ENCODE measurements around the gene EXT2.

The EXT2 gene

GRCh38 chr11:44264438-44264749 lies 168.9 kb downstream of the EXT2 start:
- Histone ChIP-seq H3K27me3 (ENCODE audit: insufficient read depth, low read depth, severe bottlenecking) (no peaks in the 10 kb centered on the region), H3K27ac (no peak overlapping the region), H3K4me3 (ENCODE audit: low read depth, low read length) (no peak overlapping the region), H3K9me3 (ENCODE audit: severe bottlenecking) (no peaks in the 10 kb centered on the region), H3K36me3 (no peaks in the 10 kb centered on the region)
- no peak for DNase-seq
- TF ChIP-seq, protein P1, sequence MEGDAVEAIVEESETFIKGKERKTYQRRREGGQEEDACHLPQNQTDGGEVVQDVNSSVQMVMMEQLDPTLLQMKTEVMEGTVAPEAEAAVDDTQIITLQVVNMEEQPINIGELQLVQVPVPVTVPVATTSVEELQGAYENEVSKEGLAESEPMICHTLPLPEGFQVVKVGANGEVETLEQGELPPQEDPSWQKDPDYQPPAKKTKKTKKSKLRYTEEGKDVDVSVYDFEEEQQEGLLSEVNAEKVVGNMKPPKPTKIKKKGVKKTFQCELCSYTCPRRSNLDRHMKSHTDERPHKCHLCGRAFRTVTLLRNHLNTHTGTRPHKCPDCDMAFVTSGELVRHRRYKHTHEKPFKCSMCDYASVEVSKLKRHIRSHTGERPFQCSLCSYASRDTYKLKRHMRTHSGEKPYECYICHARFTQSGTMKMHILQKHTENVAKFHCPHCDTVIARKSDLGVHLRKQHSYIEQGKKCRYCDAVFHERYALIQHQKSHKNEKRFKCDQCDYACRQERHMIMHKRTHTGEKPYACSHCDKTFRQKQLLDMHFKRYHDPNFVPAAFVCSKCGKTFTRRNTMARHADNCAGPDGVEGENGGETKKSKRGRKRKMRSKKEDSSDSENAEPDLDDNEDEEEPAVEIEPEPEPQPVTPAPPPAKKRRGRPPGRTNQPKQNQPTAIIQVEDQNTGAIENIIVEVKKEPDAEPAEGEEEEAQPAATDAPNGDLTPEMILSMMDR (IDR thresholded peaks at IDR 0.05; ENCODE audit: low read depth, low read length), result no peak

- Histone ChIP-seq H3K4me3 (ENCODE audit: low read depth, low read length) (no peak overlapping the region), H3K36me3 (no peaks in the 10 kb centered on the region), H3K27ac (no peak overlapping the region), H3K9me3 (ENCODE audit: severe bottlenecking) (no peaks in the 10 kb centered on the region), H3K27me3 (ENCODE audit: insufficient read depth, low read depth, severe bottlenecking) (no peaks in the 10 kb centered on the region)
- TF ChIP-seq, protein P1 (IDR thresholded peaks at IDR 0.05; ENCODE audit: low read depth, low read length), result no peak
- no peak for DNase-seq
These were observed 169.3 kb downstream of the EXT2 start for GRCh38 chr11:44264761-44265160.

DNA sequence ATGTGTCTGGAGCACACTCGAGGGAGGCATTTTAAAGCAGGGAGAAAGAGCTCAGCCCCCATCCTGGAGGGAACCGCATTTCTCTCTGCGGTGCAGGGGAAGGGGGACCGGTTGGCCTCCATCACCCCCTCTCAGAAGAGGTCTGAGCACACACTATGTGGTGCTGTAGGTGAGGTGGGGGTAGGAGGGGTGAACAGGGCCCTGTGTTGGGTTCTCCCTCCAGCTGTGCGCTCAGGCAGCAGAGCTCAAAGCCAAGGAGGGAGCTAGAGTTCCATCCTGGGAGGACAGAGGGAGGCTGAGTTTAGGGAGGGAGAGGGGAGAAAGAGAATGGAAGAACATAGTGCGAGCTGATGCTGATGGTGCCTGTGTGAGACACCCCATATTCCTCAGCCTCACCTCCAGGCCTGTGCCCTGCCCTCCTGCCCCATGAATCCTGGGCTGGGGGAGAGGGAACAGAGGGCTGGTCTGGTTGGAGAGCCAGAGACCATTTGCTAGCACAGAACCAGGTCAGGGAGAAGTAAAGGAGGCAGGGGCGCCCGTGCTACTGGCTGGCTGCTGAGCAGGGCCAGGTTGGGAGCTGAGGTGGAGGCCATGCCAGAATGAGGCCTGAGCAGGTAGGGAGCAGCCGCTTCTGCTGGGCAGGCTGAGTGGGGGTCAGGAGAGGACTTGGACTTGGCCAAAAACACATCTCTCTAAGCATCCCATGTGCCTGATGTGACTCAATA lies 170.7 kb downstream of the EXT2 start:
- TF ChIP-seq, protein P1 (IDR thresholded peaks at IDR 0.05; ENCODE audit: low read depth, low read length), result no peak
- Histone ChIP-seq H3K27ac (no peak overlapping the region), H3K36me3 (no peaks in the 10 kb centered on the region), H3K4me3 (ENCODE audit: low read depth, low read length) (no peak overlapping the region), H3K27me3 (ENCODE audit: insufficient read depth, low read depth, severe bottlenecking) (no peaks in the 10 kb centered on the region), H3K9me3 (ENCODE audit: severe bottlenecking) (no peaks in the 10 kb centered on the region)
- DNase-seq, result no peak

DNA sequence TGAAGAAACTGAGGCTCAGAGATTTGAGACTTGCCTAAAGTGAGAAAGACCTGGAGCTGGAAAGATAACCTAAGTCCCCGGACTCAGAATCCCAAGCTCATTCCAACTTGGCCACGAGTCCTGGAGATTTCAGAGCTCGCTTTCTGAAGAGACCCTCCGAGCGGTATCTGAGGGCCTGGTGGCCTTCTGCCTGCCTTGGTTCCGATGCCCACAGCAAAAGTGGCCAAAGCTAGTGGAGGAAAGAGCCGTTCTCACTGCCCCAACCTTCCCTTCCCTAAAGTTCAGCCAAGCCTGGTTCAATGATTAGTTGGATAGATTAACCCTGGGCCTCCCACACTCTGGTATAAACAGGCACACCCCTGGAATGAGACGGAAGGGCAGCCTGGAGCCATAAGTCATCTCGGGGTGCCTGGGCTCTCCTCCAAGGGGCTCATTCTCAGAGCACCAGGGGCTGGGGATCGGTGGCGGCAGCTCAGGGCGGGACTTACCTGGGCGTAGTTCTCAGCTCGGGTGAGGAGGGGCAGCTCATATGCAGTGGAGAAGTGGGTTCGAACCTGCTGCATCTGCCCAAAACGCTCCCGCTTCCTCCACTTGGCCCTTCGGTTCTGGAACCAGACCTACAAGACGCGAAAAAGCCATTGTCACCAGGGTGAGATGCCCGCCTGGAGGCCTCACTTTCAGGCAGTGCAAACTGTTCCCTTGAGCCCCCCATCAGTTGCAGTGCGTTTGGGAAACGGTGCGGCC lies 171.7 kb downstream of the EXT2 start:
- no peaks in the 10 kb centered on the region for H3K9me3 ChIP-seq (ENCODE audit: severe bottlenecking)
- H3K27me3 ChIP-seq (ENCODE audit: insufficient read depth, low read depth, severe bottlenecking), result no peaks in the 10 kb centered on the region
- TF ChIP-seq, protein P1 (IDR thresholded peaks at IDR 0.05; ENCODE audit: low read depth, low read length), result no peak
- DNase-seq, result no peak
- no peak overlapping the region for H3K4me3 ChIP-seq (ENCODE audit: low read depth, low read length)
- H3K27ac ChIP-seq, result no peak overlapping the region
- H3K36me3 ChIP-seq, result no peaks in the 10 kb centered on the region

DNA sequence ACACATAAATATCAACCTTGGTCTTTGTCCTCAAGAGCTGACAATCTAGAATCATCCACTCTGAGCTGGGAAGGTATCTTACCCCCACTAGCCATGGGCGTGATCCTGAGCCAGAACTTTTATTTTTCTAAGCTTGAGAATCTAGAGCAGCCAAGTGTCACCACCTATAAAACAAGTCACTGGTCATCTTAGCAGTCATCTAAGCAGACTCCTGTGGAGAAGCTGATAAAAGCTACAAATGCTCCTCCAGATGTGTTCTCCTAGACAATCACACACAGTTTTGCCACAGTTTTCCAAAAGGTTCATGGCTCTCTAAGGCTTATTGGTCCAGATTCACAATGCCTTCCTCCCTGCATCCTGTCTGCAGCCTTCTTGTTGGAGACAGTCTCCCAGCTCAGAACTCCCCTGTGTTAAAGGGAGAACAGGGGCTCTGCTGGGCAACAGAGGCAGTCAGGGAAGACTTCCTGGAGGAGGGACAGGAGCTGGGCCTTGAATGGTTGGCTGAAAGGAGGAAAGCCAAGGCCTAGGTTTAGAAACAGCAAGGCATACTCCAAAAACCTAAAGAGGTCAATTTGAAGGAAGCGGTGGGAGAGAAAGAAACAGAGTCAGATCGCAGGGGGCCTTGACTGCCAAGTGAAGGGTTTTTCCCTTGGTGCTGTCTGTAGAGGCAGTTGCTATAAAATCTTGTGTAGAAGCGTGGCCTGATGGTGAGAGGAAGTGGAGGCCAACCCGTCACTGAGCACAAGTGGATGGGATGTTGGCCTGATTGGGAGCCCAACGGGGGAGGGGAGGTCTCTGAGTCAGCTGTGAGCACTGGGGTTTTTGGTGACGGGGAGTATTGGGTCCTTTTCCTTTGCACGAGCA lies 172.5 kb downstream of the EXT2 start:
- H3K36me3 ChIP-seq, result no peaks in the 10 kb centered on the region
- no peaks in the 10 kb centered on the region for H3K9me3 ChIP-seq (ENCODE audit: severe bottlenecking)
- TF ChIP-seq, protein P1 (IDR thresholded peaks at IDR 0.05; ENCODE audit: low read depth, low read length), result no peak
- H3K27ac ChIP-seq, result no peak overlapping the region
- no peaks in the 10 kb centered on the region for H3K27me3 ChIP-seq (ENCODE audit: insufficient read depth, low read depth, severe bottlenecking)
- no peak for DNase-seq
- H3K4me3 ChIP-seq (ENCODE audit: low read depth, low read length), result no peak overlapping the region

Data from WERI-Rb-1 (cell line).